ENCODE results near the gene BPHL.

BPHL gene

DNA sequence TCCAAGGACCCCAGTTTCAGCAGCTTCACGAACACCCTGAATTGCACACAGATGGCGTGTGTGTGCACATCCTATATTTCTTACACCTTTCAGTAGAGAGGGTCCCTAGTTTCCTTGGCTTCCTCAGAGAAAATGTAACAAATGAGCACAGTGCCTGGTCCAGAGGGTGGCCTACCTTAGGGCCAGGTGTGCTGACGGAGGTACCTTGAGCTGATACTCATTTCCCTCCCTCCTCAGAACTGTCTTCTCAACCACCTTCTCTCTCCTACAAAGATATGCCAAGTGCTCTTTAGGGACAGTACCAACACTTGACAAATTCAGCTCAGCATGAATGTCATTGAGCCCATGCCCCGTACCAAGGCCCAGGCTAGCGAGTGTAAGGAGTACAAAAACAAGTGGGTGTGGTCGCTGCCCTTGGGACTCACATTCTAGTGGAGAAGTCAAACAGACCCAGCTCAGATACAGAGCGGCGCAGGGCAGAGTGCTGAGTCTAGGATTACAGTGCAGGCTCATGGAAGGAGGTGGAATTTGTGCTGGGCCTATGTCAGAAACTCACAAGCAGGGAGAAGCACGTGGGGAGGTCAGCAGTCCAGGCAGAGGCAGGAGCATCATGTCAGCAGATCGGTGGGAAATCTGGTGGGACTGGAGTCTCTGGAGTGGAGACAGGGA is 9.6 kb upstream of the BPHL start:
- TF ChIP-seq, protein P1, sequence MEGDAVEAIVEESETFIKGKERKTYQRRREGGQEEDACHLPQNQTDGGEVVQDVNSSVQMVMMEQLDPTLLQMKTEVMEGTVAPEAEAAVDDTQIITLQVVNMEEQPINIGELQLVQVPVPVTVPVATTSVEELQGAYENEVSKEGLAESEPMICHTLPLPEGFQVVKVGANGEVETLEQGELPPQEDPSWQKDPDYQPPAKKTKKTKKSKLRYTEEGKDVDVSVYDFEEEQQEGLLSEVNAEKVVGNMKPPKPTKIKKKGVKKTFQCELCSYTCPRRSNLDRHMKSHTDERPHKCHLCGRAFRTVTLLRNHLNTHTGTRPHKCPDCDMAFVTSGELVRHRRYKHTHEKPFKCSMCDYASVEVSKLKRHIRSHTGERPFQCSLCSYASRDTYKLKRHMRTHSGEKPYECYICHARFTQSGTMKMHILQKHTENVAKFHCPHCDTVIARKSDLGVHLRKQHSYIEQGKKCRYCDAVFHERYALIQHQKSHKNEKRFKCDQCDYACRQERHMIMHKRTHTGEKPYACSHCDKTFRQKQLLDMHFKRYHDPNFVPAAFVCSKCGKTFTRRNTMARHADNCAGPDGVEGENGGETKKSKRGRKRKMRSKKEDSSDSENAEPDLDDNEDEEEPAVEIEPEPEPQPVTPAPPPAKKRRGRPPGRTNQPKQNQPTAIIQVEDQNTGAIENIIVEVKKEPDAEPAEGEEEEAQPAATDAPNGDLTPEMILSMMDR (IDR thresholded peaks at IDR 0.05), result no peak

DNA sequence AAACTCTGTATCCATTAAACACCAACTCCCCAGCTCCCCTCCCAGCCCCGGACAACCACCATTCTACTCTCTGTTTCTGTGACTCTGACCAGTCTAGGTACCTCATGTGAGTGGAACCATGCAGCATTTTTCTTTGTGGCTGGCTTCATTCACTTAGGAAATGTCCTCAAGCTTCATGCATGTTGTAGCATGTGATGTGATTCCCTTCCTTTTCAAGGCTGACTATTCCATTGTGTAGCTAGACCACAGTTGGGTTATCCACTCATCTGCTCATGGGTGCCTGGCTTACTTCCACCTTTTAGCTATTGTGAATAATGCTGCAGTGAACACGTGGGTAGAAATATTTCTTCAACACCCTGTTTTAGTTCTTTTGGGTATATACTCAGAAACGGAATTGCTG is 8.8 kb upstream of the BPHL start:
- TF ChIP-seq, protein P1 (IDR thresholded peaks at IDR 0.05), result no peak

DNA sequence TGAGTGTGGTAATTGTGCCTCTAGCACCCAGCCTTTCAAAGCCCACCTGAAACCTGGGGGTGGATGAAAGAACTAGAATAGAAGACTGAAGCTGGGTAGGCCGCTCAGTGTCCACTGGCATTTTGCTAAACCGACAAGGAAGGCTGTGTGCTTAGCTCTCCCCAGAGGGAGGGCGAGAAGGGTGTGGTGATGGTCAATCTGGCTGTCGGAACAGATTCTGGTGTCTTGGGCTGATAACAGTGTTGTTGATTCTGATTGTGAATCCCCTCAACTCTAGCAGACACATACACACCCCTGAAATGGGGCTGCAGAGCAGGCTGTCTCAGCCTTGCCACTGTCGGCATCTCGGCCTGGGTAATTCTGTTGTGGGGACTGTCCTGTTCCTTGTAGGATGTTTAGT is 4.1 kb upstream of the BPHL start:
- TF ChIP-seq, protein P1 (IDR thresholded peaks at IDR 0.05), result no peak

DNA sequence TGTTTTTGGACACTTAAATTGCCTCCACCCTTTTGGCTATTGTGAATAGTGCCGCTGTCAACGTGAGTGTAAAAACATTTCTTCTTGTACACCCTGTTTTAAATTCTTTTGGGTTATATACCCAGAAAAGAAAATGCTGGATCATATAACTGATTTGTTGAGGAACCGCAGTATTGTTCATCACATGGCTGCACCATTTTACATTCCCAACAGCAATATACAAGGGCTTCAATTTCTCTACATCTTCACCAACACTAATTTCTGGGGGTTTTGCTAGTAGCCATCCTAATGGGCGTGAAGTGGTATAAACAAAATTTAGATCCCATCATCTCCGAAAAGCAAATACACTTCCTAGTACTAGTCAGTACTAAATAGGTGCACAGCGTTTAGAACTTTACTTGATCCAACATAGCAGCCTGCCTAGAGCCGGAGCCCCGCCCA is 579 bp upstream of the BPHL start:
- TF ChIP-seq, protein P1 (IDR thresholded peaks at IDR 0.05), result no peak

DNA sequence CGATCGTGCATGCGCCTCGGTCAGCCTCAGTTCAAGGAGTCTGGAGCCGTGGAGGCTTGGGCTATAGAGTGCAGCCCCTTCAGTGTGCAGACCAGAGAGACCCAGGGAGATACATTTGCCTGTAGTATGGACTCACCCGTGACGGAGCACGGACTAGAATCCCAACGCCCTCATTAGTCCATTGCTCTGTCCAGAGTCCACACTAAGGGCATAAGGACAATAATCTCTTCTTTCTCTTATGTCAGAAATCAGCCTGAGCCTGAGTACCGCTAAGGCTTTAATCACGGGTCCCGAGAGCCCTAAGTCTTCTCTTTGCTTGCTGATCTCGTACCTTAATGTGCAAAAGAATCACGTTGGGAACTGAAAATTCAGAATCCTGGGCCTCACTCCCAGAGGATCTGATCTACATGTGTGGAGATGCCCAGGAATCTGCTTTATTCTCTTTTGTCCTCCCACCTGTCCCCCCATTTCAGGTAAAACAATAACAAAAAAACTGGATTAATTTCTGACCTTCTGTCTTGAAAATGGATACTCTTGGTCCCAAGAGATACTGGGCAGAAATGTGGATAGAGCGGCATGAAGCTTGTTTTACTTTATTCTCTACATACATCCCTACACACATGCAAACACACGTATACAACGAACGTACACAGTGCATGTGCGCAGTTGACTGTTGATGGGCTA is 671 bp downstream of the BPHL start:
- TF ChIP-seq, protein P1 (IDR thresholded peaks at IDR 0.05), result no peak

DNA sequence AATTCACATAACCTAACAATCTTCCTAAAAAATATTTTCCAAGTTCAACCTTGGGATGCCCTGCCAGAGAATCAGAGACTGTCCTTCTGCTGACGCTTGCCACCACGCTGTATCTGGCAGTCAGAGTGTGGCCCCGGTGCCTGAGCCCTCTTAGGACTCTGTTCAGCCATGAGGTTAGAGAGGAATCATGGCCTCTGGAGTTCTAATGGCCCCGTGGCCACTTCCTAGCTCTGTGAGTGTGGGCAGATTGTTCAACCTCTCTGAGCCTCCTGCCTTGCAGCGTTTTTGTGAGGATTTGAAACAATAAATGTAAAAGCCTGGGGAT is 2.2 kb downstream of the BPHL start:
- TF ChIP-seq, protein P1 (IDR thresholded peaks at IDR 0.05), result no peak

DNA sequence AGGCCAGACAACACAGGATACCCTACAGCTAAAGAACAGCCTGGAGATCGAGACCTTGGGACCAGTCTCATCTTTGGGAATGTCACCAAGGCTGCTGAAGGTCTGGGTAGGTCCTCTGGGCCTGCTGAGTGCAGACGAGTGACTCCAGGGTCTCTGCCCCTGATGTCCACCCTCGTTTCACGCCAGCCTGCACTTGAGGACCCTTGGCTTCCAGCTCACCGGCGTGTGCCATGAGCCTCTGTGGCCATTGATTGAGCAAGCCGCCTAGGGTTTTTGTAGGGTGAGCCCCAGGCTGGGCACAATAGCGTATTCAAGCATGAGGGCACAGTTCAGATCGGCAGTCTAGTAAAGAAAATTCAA is 4.3 kb downstream of the BPHL start:
- TF ChIP-seq, protein P1 (IDR thresholded peaks at IDR 0.05), result no peak
